HepG2 (cell line): ENCODE measurements around the gene PYURF. TPM values are rescaled to one million over a fixed set of nuclear protein-coding genes. Genes with fewer than 3 reads are reported as not detected.
A peak's percentile ranks its signal among the peaks of the same experiment; 100 is the strongest.

Experiments used
- ARID3A ChIP-seq: IDR thresholded peaks from 2 replicates; pipeline ENCODE4 v1.6.1; 2012; ENCODE audit warnings: low read depth, low read length, improper control_type of control experiment
- GATAD1 ChIP-seq: IDR thresholded peaks from 2 replicates; pipeline ENCODE4 v1.6.1; 2016; ENCODE audit warnings: missing genetic modification reagents, missing compliant biosample characterization
- HNRNPK ChIP-seq: fragments of 200-400 bp; formaldehyde crosslinking; IDR thresholded peaks from 2 replicates; pipeline ENCODE4 v1.6.1; 2018; ENCODE audit warnings: low read length, low read depth, moderate library complexity, mild to moderate bottlenecking; ENCODE audit not compliant: poor library complexity, severe bottlenecking
- HOXD1 ChIP-seq: sonication (generic); formaldehyde crosslinking; IDR thresholded peaks from 2 replicates; pipeline ENCODE4 v1.5.0; 2020; ENCODE audit warnings: missing genetic modification reagents
- KAT7 ChIP-seq: IDR thresholded peaks from 2 replicates; pipeline ENCODE4 v1.6.1; 2018; ENCODE audit warnings: borderline replicate concordance, missing compliant biosample characterization
- KAT8 ChIP-seq: IDR thresholded peaks from 2 replicates; pipeline ENCODE4 v1.6.1; 2016; ENCODE audit warnings: missing genetic modification reagents, missing compliant biosample characterization
- KDM2A ChIP-seq: sonication (generic); formaldehyde crosslinking; IDR thresholded peaks from 2 replicates; pipeline ENCODE4 v1.4.0; 2020; ENCODE audit warnings: low read depth, missing genetic modification reagents, borderline replicate concordance
- NFYB ChIP-seq: sonication (generic); formaldehyde crosslinking; IDR thresholded peaks from 2 replicates; pipeline ENCODE4 v1.4.0; 2020; ENCODE audit warnings: missing genetic modification reagents
- PAX8 ChIP-seq: sonication (generic); formaldehyde crosslinking; IDR thresholded peaks from 2 replicates; pipeline ENCODE4 v1.8.0; 2022; ENCODE audit warnings: mild to moderate bottlenecking, missing genetic modification reagents, borderline replicate concordance
- POLR2G ChIP-seq: fragments of 200-400 bp; formaldehyde crosslinking; IDR thresholded peaks from 2 replicates; pipeline ENCODE4 v1.6.1; 2018; ENCODE audit warnings: mild to moderate bottlenecking, low read depth, low read length, moderate library complexity
- RARG ChIP-seq: sonication (generic); formaldehyde crosslinking; IDR thresholded peaks from 2 replicates; pipeline ENCODE4 v1.4.0; 2020; ENCODE audit warnings: low read depth, mild to moderate bottlenecking, missing genetic modification reagents
- REL ChIP-seq: sonication (generic); formaldehyde crosslinking; conservative IDR thresholded peaks from 2 replicates; pipeline ENCODE4 v1.8.0; 2022; ENCODE audit warnings: mild to moderate bottlenecking, missing genetic modification reagents, moderate library complexity
- RFXAP ChIP-seq: sonication (generic); formaldehyde crosslinking; IDR thresholded peaks from 2 replicates; pipeline ENCODE4 v1.4.0; 2020; ENCODE audit warnings: missing genetic modification reagents, borderline replicate concordance
- SAP130 ChIP-seq: IDR thresholded peaks from 2 replicates; pipeline ENCODE4 v1.6.1; 2016; ENCODE audit warnings: low read depth
- TERF1 ChIP-seq: sonication (generic); formaldehyde crosslinking; IDR thresholded peaks from 2 replicates; pipeline ENCODE4 v1.8.0; 2022; ENCODE audit warnings: mild to moderate bottlenecking, missing genetic modification reagents, moderate library complexity
- TIGD3 ChIP-seq: sonication (generic); formaldehyde crosslinking; IDR thresholded peaks from 2 replicates; pipeline ENCODE4 v1.5.1; 2020; ENCODE audit warnings: mild to moderate bottlenecking, missing genetic modification reagents, borderline replicate concordance
- U2AF2 ChIP-seq: fragments of 200-400 bp; formaldehyde crosslinking; IDR thresholded peaks from 2 replicates; pipeline ENCODE4 v1.6.1; 2017; ENCODE audit warnings: low read depth, mild to moderate bottlenecking, low read length
- ZBTB1 ChIP-seq: sonication (generic); formaldehyde crosslinking; IDR thresholded peaks from 2 replicates; pipeline ENCODE4 v1.4.0; 2020; ENCODE audit warnings: missing genetic modification reagents, borderline replicate concordance
- ZBTB3 ChIP-seq: sonication (generic); formaldehyde crosslinking; IDR thresholded peaks from 2 replicates; pipeline ENCODE4 v1.4.0; 2020; ENCODE audit warnings: low read depth, mild to moderate bottlenecking, moderate library complexity, missing genetic modification reagents, borderline replicate concordance
- ZBTB43 ChIP-seq: sonication (generic); formaldehyde crosslinking; conservative IDR thresholded peaks from 2 replicates; pipeline ENCODE4 v1.4.0; 2020; ENCODE audit warnings: missing genetic modification reagents
- ZNF3 ChIP-seq: IDR thresholded peaks from 2 replicates; pipeline ENCODE4 v1.7.0; 2017; ENCODE audit warnings: inconsistent platforms
- ZNF335 ChIP-seq: sonication (generic); formaldehyde crosslinking; IDR thresholded peaks from 2 replicates; pipeline ENCODE4 v1.4.0; 2020; ENCODE audit warnings: missing genetic modification reagents
- ZNF34 ChIP-seq: sonication (generic); formaldehyde crosslinking; IDR thresholded peaks from 2 replicates; pipeline ENCODE4 v1.4.0; 2020; ENCODE audit warnings: mild to moderate bottlenecking, missing genetic modification reagents, borderline replicate concordance
- ZNF432 ChIP-seq: sonication (generic); formaldehyde crosslinking; IDR thresholded peaks from 2 replicates; pipeline ENCODE4 v1.5.0; 2020; ENCODE audit warnings: missing genetic modification reagents, mild to moderate bottlenecking, borderline replicate concordance
- polyA plus RNA-seq, 8 experiments: library from polyadenylated mRNA; depleted of rRNA in 3 of 8; stranded (reverse) in 7 of 8; unstranded in 1 of 8; fragments of >200 nt; fragmentation: Illumina TruSeq in 4 of 8; extraction: Trizol in 4 of 8; gene quantifications; 2 replicates each; pipeline versions ENCODE4 v1.2.1 to v1.2.3, GENCODE V29; 2011 to 2016; ENCODE audit warnings: low read depth in 4 of 8, missing spikeins in 1 of 8, mixed read lengths in 1 of 8; ENCODE audit not compliant: insufficient read depth in 1 of 8
- total RNA-seq, 5 experiments: library from RNA; depleted of rRNA; stranded (reverse); fragments of >200 nt; fragmentation: Illumina TruSeq; extraction: Trizol; gene quantifications; 2 replicates each; pipeline ENCODE4 v1.2.3, GENCODE V29; 2016; ENCODE audit warnings: low read depth in 1 of 5

The PYURF gene
- total and polyA plus RNA-seq, 2 of the 13 experiments (the other 11 are each of a cell fraction or from before 2014, with no cell fraction given) = 59.9 to 95.2 TPM

GRCh38 chr4:88514557-88515511 is 8.7 kb downstream of the PYURF start (continued):
- TF ChIP-seq HOXD1 (CRISPR knock-in tag) (0 out of 2 replicates have a peak, but pooled peaks have one; percentile 50), GATAD1 (no peak), HNRNPK (no peak), PAX8 (no peak), ZNF432 (CRISPR knock-in tag) (no peak), NFYB (CRISPR knock-in tag) (no peak), ZNF3 (no peak), KAT8 (CRISPR knock-in tag) (no peak; the same call in 1 of the 2 replicates), TIGD3 (no peak), ARID3A (peak; percentile 85), ZNF335 (no peak), POLR2G (no peak), ZNF34 (no peak), RARG (CRISPR knock-in tag) (no peak), TERF1 (CRISPR knock-in tag) (no peak), SAP130 (CRISPR knock-in tag) (peak; percentile 29; the same call in 1 of the 2 replicates), REL (CRISPR knock-in tag) (no peak), ZBTB3 (CRISPR knock-in tag) (no peak), KAT7 (no peak), ZBTB43 (CRISPR knock-in tag) (peak; percentile 49; the same call in 1 of the 2 replicates), KDM2A (CRISPR knock-in tag) (no peak), U2AF2 (no peak), RFXAP (CRISPR knock-in tag) (no peak), ZBTB1 (no peak)
